ENCODE measurements around the gene LIPN. TPM values are rescaled to one million over a fixed set of nuclear protein-coding genes. Genes with fewer than 3 reads are reported as not detected.

Gene LIPN
- total and polyA plus RNA-seq, 2 of the 8 experiments (the other 6 are each of a cell fraction or from before 2014, with no cell fraction given) = not detected

DNA sequence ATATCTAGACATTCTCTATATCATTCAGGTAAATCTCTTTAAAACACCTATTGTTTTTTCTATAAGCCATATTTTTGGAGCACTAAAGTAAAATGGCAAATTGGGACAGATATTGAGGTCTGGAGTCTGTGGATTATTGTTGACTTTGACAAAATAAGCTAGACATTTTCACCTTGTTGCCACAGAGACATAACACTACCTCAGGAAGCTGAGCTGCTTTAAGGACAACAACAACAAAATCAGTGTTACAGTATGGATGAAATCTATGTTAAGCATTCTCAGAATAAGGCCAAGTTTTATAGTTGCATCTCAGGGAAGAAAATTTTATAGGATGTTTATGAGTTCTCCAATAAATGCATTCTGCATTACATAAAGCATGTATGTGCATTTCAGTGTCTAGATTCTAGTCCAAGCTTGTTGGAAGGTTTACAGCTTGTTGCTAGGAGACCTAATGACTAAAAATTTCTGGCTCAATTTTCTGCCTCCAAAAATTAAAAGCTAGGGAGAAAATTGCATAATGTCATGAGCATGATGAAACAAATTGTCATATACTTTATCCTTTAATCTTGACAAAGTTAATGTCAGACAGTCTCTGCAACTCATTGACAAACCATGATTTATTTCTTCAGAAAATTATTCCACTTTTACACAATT, 61.1 kb downstream of the LIPN start:
- H3K79me1 ChIP-seq (ENCODE audit: low read depth, low read length) = no peaks in the 10 kb centered on the region
- no peak overlapping the region for H2AFZ ChIP-seq (ENCODE audit: low read length)
- DNase-seq (ENCODE audit: low read depth in 1 of 2, low spot score in 2 of 2) (no peak), FAIRE-seq (no peak)
- no peaks in the 10 kb centered on the region for H3K9me3 ChIP-seq (ENCODE audit: insufficient read depth in 2 of 2, low read depth in 1 of 2, low read length in 1 of 2)
- H3K4me2 ChIP-seq (ENCODE audit: insufficient read depth in 1 of 2, low read depth in 2 of 2, low read length in 2 of 2) = no peak overlapping the region
- H3K4me1 ChIP-seq (replicated peaks in 1 of 4; ENCODE audit: control insufficient read depth in 3 of 4, insufficient read depth in 4 of 4, low read length in 3 of 4) = no peaks in the 10 kb centered on the region
- no peak overlapping the region for H3K4me3 ChIP-seq (ENCODE audit: extremely low read depth in 1 of 4, insufficient read depth in 2 of 4, low read depth in 3 of 4, low read length in 4 of 4)
- H3K14ac ChIP-seq (ENCODE audit: insufficient read length) = no peak overlapping the region
- H3K23ac ChIP-seq (ENCODE audit: insufficient read length) = no peak overlapping the region
- TF ChIP-seq NANOG (IDR thresholded peaks at IDR 0.05; ENCODE audit: insufficient read depth, low read depth, low read length, poor library complexity, severe bottlenecking) (no peak), MAFK (IDR thresholded peaks at IDR 0.05; ENCODE audit: low read depth, low read length) (no peak), SP2 (IDR thresholded peaks at IDR 0.05; ENCODE audit: low read length) (no peak), CREB1 (IDR thresholded peaks at IDR 0.05) (no peak), NRF1 (IDR thresholded peaks at IDR 0.05; ENCODE audit: low read depth, low read length) (no peak), HDAC2 (IDR thresholded peaks at IDR 0.05; ENCODE audit: borderline replicate concordance in 1 of 2, low read depth in 2 of 2, low read length in 2 of 2) (no peak), KDM1A (IDR thresholded peaks at IDR 0.05; ENCODE audit: borderline replicate concordance, low read length) (no peak)
- H4K20me1 ChIP-seq (replicated peaks in 1 of 2; ENCODE audit: control insufficient read depth in 1 of 2, insufficient read depth in 2 of 2, low read length in 2 of 2) = no peaks in the 10 kb centered on the region
- H3K36me3 ChIP-seq (ENCODE audit: control insufficient read depth in 2 of 4, insufficient read depth in 4 of 4, low read length in 3 of 4) = no peaks in the 10 kb centered on the region
- H2BK12ac ChIP-seq (ENCODE audit: low read depth, low read length) = no peak overlapping the region
- H4K5ac ChIP-seq (ENCODE audit: insufficient read length, low read depth, low read length) = no peak overlapping the region
- H2AK5ac ChIP-seq (ENCODE audit: low read depth, low read length) = no peak overlapping the region
- no peak overlapping the region for H4K8ac ChIP-seq (ENCODE audit: extremely low read depth, insufficient read depth, low read length)
- H3K79me2 ChIP-seq (ENCODE audit: control insufficient read depth in 1 of 2, insufficient read depth in 2 of 2, low read length in 2 of 2) = no peaks in the 10 kb centered on the region
- H3K56ac ChIP-seq (replicated peaks; ENCODE audit: insufficient read length, low read depth, low read length) = no peak overlapping the region
- no peak overlapping the region for H3K27ac ChIP-seq (ENCODE audit: low read depth, low read length)
- H3K23me2 ChIP-seq (ENCODE audit: low read depth, low read length) = no peaks in the 10 kb centered on the region; the same call in 1 of the 2 replicates
- no peak overlapping the region for H3K18ac ChIP-seq (ENCODE audit: extremely low read depth, low read length)
- no peak overlapping the region for H2BK120ac ChIP-seq (replicated peaks; ENCODE audit: low read depth, low read length)
- H3K27me3 ChIP-seq (replicated peaks in 1 of 4; ENCODE audit: control insufficient read depth in 3 of 4, extremely low read depth in 1 of 4, insufficient read depth in 3 of 4, low read length in 3 of 4) = no peaks in the 10 kb centered on the region
- no peak overlapping the region for H2BK20ac ChIP-seq (ENCODE audit: low read length)
- H2BK5ac ChIP-seq (ENCODE audit: low read depth, low read length) = no peak overlapping the region
- ChIA-PET POLR2A (ENCODE audit: partially characterized antibody) (no interaction called here), CTCF (ENCODE audit: partially characterized antibody) (interaction anchor here (0.7 to 2.0 kb wide), 7 partner anchors 9 to 239 kb away, joined by 3 to 12 read pairs (median 4); no protein-coding TSS in a partner anchor)
- no peak overlapping the region for H2BK15ac ChIP-seq (ENCODE audit: low read length)
- H3K4ac ChIP-seq (replicated peaks; ENCODE audit: insufficient read length, low read depth, low read length) = no peak overlapping the region
- no peak overlapping the region for H4K91ac ChIP-seq (replicated peaks; ENCODE audit: insufficient read length, low read length)
- H3K9ac ChIP-seq (replicated peaks in 1 of 4; ENCODE audit: extremely low read depth in 1 of 4, low read depth in 3 of 4, low read length in 3 of 4) = no peak overlapping the region
